ENCODE data around the gene ELOB.

GRCh38 chr16:2814551-2815298, 37.6 kb upstream of the ELOB start:
- TF ChIP-seq, protein P1, sequence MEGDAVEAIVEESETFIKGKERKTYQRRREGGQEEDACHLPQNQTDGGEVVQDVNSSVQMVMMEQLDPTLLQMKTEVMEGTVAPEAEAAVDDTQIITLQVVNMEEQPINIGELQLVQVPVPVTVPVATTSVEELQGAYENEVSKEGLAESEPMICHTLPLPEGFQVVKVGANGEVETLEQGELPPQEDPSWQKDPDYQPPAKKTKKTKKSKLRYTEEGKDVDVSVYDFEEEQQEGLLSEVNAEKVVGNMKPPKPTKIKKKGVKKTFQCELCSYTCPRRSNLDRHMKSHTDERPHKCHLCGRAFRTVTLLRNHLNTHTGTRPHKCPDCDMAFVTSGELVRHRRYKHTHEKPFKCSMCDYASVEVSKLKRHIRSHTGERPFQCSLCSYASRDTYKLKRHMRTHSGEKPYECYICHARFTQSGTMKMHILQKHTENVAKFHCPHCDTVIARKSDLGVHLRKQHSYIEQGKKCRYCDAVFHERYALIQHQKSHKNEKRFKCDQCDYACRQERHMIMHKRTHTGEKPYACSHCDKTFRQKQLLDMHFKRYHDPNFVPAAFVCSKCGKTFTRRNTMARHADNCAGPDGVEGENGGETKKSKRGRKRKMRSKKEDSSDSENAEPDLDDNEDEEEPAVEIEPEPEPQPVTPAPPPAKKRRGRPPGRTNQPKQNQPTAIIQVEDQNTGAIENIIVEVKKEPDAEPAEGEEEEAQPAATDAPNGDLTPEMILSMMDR (conservative IDR thresholded peaks at IDR 0.05 in 1 of 2, IDR thresholded peaks at IDR 0.05 in 1 of 2; ENCODE audit: low read depth in 1 of 2, low read length in 2 of 2), result no peak
- TF ChIP-seq EZH2 (IDR thresholded peaks at IDR 0.05; ENCODE audit: low read length, missing control alignments), result no peak

Measured in fibroblast of lung (primary cell).